T follicular helper cell (primary cell): ENCODE measurements around the gene C11orf87.

Source experiments
- DNase-seq: peaks from one replicate; pipeline ENCODE4 v3.0.0-alpha.2; 2020; ENCODE audit warnings: low read depth

C11orf87 gene

GRCh38 chr11:109443052-109443451, 21.1 kb downstream of the C11orf87 start:
- DNase-seq, result no peak

- DNase-seq, result no peak
These were observed 32.9 kb downstream of the C11orf87 start for GRCh38 chr11:109454857-109455256.
